Measurements from ENCODE around the gene DYNC1LI2. TPM values are rescaled to one million over a fixed set of nuclear protein-coding genes. Genes with fewer than 3 reads are reported as not detected.

The DYNC1LI2 gene
- total RNA-seq, 1 donor from 2014 or later = 104 TPM

DNA sequence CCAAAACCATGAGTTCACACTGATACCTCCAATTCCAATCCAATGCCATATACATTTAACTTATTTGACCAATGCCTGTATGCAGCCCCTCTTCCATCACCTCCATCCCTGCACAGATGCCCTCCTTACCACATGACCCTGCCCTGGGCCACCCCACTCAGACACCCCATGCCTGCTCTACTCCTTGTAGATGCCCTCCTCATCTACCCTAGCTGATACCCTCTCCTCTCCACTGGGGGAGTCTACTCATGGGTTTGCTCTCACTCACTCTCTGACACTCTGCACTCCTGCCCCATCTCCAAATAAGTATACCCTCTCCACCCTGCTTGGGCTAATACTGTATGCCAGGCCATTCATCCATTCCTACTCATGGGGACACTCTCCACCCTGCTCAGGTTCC is 38.9 kb downstream of the DYNC1LI2 start:
- no peaks in the 10 kb centered on the region for H3K36me3 Mint-ChIP-seq
- Histone ChIP-seq H3K4me2 (no peak overlapping the region), H3K9ac (no peak overlapping the region), H4K20me1 (ENCODE audit: low read depth) (peaks cover 5% of the 10 kb centered on the region), H3K9me3 (ENCODE audit: low read depth) (no peaks in the 10 kb centered on the region), H2AFZ (replicated peaks) (no peak overlapping the region), H3K4me3 (no peak overlapping the region), H3K36me3 (no peaks in the 10 kb centered on the region), H3K4me1 (no peaks in the 10 kb centered on the region), H3K27ac (no peak overlapping the region), H3K27me3 (no peaks in the 10 kb centered on the region), H3F3A (ENCODE audit: low read depth) (peaks cover 4% of the 10 kb centered on the region), H3K79me2 (ENCODE audit: low read depth) (no peaks in the 10 kb centered on the region)
- no peak for DNase-seq (ENCODE audit: low spot score)
- H3K27me3 Mint-ChIP-seq (ENCODE audit: insufficient read depth, low read depth) = peaks cover 6% of the 10 kb centered on the region
- no peak overlapping the region for H3K4me3 Mint-ChIP-seq
- H3K4me1 Mint-ChIP-seq = peaks cover 2% of the 10 kb centered on the region
- H3K27ac Mint-ChIP-seq = no peak overlapping the region
- peaks cover 3% of the 10 kb centered on the region for H3K9me3 Mint-ChIP-seq
- TF ChIP-seq, protein P1, sequence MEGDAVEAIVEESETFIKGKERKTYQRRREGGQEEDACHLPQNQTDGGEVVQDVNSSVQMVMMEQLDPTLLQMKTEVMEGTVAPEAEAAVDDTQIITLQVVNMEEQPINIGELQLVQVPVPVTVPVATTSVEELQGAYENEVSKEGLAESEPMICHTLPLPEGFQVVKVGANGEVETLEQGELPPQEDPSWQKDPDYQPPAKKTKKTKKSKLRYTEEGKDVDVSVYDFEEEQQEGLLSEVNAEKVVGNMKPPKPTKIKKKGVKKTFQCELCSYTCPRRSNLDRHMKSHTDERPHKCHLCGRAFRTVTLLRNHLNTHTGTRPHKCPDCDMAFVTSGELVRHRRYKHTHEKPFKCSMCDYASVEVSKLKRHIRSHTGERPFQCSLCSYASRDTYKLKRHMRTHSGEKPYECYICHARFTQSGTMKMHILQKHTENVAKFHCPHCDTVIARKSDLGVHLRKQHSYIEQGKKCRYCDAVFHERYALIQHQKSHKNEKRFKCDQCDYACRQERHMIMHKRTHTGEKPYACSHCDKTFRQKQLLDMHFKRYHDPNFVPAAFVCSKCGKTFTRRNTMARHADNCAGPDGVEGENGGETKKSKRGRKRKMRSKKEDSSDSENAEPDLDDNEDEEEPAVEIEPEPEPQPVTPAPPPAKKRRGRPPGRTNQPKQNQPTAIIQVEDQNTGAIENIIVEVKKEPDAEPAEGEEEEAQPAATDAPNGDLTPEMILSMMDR (IDR thresholded peaks at IDR 0.05) = no peak
- TF ChIP-seq EZH2phosphoT487 (IDR thresholded peaks at IDR 0.05) = no peak
- TF ChIP-seq EZH2 (IDR thresholded peaks at IDR 0.05) = no peak

GRCh38 chr16:66711581-66711980 is 39.8 kb downstream of the DYNC1LI2 start:
- H3K27me3 ChIP-seq = no peaks in the 10 kb centered on the region
- H3K4me2 ChIP-seq = no peak overlapping the region
- H3K9ac ChIP-seq = no peak overlapping the region
- peaks cover 3% of the 10 kb centered on the region for H3K9me3 Mint-ChIP-seq
- H3K36me3 ChIP-seq = no peaks in the 10 kb centered on the region
- no peaks in the 10 kb centered on the region for H4K20me1 ChIP-seq (ENCODE audit: low read depth)
- H3K4me1 Mint-ChIP-seq = peaks cover 10% of the 10 kb centered on the region
- H3K9me3 ChIP-seq (ENCODE audit: low read depth) = no peaks in the 10 kb centered on the region
- H3K27ac ChIP-seq = no peak overlapping the region
- H2AFZ ChIP-seq (replicated peaks) = no peak overlapping the region
- no peaks in the 10 kb centered on the region for H3K79me2 ChIP-seq (ENCODE audit: low read depth)
- DNase-seq (ENCODE audit: low spot score) = no peak
- H3K4me3 ChIP-seq = no peak overlapping the region
- H3F3A ChIP-seq (ENCODE audit: low read depth) = no peaks in the 10 kb centered on the region
- peaks cover 7% of the 10 kb centered on the region for H3K27me3 Mint-ChIP-seq (ENCODE audit: insufficient read depth, low read depth)
- H3K4me1 ChIP-seq = no peaks in the 10 kb centered on the region
- no peak overlapping the region for H3K4me3 Mint-ChIP-seq
- TF ChIP-seq, protein P1 (IDR thresholded peaks at IDR 0.05) = no peak
- TF ChIP-seq EZH2 (IDR thresholded peaks at IDR 0.05) = no peak
- TF ChIP-seq EZH2phosphoT487 (IDR thresholded peaks at IDR 0.05) = no peak
- H3K36me3 Mint-ChIP-seq = no peaks in the 10 kb centered on the region
- H3K27ac Mint-ChIP-seq = no peak overlapping the region

- no peaks in the 10 kb centered on the region for H3K36me3 ChIP-seq
- H3K27ac Mint-ChIP-seq = no peak overlapping the region
- no peaks in the 10 kb centered on the region for H3K79me2 ChIP-seq (ENCODE audit: low read depth)
- no peak overlapping the region for H3K4me2 ChIP-seq
- peaks cover 10% of the 10 kb centered on the region for H3K4me1 Mint-ChIP-seq
- TF ChIP-seq, protein P1 (IDR thresholded peaks at IDR 0.05) = no peak
- no peak for TF ChIP-seq EZH2phosphoT487 (IDR thresholded peaks at IDR 0.05)
- TF ChIP-seq EZH2 (IDR thresholded peaks at IDR 0.05) = no peak
- H3K9me3 ChIP-seq (ENCODE audit: low read depth) = no peaks in the 10 kb centered on the region
- H3K36me3 Mint-ChIP-seq = no peaks in the 10 kb centered on the region
- H3K4me3 ChIP-seq = no peak overlapping the region
- H3K27me3 Mint-ChIP-seq (ENCODE audit: insufficient read depth, low read depth) = peaks cover 4% of the 10 kb centered on the region
- no peak overlapping the region for H3K9ac ChIP-seq
- no peaks in the 10 kb centered on the region for H4K20me1 ChIP-seq (ENCODE audit: low read depth)
- no peak for DNase-seq (ENCODE audit: low spot score)
- H3K9me3 Mint-ChIP-seq = no peaks in the 10 kb centered on the region
- no peaks in the 10 kb centered on the region for H3F3A ChIP-seq (ENCODE audit: low read depth)
- no peaks in the 10 kb centered on the region for H3K27me3 ChIP-seq
- H2AFZ ChIP-seq (replicated peaks) = no peak overlapping the region
- no peak overlapping the region for H3K27ac ChIP-seq
- no peak overlapping the region for H3K4me3 Mint-ChIP-seq
- H3K4me1 ChIP-seq = no peaks in the 10 kb centered on the region
Measured at GRCh38 chr16:66706506-66706880, 44.9 kb downstream of the DYNC1LI2 start.
